Measurements from ENCODE around the gene ACACB.
"Not testable (repeated sequence)": the region's sequence is repeated elsewhere in the genome, so short reads cannot be mapped to it uniquely, and the experiment has no call there.

The ACACB gene

DNA sequence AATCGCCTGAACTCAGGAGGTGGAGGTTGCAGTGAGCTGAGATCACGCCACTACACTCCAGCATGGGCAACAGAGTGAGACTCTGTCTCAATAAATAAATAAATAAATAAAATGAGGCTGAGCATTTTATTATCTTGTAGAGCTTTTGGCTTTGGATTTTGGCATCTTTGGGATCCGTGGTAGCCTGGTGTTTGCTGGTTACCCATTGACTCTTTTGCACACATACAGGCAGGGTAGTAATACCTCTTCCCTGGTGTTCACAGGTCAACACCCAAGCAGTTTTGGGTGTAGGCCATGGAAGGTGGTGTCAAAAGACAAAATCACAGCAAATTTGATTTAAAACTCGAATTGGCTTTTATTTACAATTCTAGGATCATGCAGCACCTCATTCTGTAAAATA, 27.8 kb downstream of the ACACB start:
- DNase-seq, result no peak

DNA sequence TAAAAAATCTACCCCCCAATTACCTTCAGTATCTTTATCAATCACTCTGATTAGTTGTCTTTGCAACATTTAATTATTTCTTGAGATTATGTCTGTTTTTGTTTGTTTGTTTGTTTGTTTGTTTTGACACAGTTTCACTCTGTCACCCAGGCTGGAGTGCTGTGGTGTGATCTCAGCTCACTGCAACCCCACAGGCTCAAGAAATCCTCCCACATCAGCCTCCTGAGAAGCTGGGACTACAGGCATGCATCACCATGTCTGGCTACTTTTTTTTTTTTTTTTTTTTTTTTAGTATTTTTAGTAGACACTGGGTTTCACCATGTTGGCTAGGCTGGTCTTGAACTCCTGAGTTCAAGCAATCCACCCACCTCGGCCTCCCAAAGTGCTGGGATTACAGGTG, 30.7 kb downstream of the ACACB start:
- DNase-seq, result not testable (repeated sequence)

DNA sequence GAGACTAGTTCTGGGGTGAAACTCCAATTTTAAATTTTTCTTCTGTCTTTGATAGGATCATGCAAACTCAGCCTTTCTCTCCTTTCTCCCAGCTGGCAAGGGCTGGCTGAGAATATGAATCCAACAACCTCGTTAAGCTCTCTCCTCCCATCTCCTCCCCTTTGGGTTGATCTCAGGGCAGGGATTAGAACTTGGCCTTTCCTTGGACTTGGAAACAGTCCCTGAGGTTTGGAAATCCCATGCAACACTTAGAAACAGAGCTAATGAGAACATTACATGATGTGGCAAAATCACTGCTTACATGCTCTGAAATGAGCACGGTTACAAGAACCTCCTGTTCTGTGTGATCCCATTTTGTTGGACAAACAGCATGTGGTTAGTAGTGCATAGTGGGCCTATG, 31.6 kb downstream of the ACACB start:
- DNase-seq, result no peak

DNA sequence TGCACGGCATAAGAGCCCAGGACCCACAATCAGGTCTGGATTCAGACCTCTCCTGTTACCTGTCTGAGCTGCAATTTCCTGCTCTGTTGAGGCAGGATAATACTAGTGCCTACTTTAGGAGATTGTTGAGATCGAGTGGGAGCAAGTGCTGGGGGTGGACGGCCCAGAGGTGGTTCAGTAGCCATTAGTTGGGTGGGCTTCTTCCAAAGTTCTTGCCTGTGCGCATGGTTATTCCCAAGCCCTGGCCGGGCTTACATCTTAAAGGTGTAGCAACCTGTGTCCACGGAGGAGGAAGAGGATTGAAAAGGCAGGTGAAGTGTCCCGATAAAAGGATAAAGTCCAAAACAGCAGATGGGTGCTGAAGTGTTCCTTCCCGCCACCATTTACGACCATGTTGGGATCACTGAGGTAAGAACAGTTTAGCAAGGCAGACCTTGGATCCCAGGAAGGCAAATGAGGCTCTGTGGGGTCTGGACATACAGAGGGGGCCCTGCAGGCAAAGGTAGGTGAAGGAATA, 33.8 kb downstream of the ACACB start:
- no peak for DNase-seq

DNA sequence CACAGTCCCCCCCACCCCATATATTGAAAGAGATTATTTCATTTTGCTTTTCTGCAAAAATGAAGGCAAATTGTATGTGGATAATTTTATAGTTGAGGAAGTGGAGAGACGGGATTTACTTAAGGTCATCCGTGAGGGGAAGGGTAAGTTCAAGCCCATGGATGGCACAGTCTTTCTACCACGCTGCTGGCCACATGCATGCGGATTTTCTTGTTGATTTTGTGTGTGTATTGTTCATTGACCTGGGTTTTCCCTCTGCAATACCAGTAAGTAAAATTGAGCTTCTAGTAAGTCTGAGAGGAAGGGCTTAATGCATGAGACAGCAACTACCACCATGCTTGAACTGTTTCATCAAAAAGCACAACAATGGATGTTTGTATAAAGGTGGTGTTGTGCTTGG, 35.1 kb downstream of the ACACB start:
- DNase-seq, result no peak

DNA sequence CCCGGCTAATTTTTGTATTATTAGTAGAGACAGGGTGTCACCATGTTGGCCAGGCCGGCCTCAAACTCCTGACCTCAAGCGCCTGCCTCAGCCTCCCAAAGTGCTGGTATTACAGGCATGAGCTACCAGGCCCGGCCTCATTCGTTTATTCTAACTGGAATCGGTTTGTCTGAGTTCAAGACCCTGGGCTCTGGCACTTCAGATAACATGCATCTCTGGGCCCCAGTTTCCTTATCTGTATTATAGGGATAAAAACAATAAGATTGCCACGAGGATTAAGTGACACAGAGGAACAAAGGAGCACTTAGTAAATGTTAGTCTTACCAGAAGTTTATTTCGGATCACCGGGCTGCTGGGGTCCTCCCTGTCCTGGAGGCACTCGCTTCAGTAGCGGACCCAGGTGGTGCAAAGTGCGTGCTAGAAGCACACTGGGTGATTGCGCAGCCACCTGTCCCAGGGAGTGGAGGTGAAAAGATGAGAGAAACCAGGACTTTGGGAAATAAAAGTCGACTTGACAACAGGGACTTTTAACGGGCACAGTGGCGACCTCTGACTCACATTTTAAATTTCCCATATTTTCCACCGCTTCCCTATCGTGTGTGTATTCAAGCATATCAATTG, 37.5 kb downstream of the ACACB start:
- DNase-seq, result no peak

DNA sequence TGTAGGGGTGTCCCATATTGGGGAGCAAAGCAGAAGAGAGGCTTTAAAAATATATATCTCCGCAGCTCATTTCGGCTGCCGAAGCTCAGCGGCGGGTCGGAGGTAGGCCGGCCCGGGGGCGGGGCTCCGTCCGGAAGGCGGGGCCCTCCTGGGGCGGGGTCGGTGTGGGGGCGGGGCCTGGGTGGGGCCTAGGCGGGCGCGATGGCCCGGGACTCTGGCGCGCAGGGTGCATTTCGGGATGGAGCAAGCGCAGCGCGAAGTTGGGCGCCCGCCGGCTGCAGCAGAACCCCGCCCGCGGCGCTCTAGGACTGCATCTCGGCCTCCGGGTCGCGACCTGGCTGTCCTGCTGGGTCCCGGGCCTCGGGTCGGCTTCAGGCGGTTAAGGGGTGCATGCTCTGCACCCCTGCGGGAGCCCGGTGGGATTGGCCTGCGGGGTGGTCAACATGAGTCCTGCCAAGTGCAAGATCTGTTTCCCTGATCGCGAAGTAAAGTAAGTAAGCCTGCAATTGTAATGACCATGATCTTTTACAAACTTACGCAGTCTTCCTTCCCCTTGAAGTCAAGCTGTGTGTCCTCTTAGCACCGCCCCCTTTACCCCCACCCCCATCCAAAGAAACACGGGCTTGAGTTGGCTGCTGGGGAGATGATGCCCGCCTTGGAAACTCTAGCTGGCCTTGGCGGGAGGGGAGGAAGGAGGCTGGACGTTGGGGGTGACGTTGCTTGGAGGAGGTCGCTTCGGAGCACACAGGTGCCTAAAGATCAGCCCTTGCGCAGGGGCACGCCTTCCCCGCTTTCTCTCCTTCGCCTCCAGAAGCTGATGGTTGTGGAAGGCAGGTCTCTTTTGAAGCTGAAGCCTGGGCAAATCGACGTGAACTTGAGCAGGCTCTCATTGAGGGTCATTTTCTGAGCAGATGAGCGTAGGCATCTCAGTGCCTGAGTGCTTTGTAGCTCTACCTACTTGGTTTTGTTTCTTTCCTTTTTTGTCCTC, 38.4 kb downstream of the ACACB start:
- peak; percentile 88 for DNase-seq

DNA sequence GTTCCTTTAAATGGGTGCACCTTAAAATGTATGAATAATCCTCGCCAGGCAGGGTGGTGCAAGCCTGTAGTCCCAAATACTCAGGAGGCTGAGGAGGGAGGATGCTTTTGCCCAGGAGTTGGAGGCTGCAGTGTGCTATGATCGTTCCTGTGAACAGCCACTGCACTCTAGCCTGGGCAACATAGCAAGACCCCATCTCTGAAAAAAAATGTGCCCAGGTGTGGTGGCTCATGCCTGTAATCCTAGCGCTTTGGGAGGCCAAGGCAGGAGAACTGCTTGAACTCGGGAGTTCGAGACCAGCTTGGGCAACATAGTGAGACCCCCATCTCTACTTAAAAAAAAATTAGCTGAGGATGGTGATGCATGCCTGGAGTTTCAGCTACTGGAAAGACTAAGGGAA, 39.6 kb downstream of the ACACB start:
- DNase-seq, result no peak

DNA sequence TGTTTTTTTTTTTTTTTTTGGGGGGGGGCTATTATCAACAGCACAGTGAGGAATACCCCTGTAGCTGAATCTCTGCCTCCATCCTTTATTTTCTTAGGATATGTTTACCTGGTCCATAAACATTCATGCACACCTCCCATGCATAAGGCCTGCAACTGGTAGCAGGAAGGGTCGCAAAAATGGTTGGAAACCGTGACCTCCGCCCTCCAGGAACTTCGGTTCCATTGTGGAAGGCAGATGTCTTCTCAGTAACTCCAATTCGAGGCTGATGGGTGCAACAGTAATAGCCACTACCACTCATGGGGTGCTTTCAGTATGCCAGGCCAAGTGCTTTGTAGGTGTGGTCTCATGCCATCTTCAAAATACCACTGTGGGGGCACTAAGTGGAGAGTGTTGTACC, 40.2 kb downstream of the ACACB start:
- no peak for DNase-seq

DNA sequence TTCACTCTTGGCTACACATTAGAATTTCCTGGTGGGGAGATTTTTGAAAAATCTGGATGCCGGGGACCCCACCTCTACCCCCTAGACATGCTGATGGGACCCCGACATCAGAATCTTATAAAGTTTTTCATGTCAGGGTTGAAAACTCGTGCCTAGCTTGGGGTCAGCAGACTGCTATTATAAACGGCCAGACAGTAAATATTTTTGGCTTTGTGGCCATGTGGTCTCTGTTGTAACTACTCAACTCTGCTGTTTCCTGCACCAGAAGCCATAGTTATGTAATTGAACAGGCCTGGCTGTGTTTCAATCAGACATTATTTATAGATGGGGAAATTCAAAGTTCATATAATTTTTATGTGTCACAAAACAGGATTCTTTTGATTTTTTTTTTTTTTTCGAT, 41.6 kb downstream of the ACACB start:
- no peak for DNase-seq

DNA sequence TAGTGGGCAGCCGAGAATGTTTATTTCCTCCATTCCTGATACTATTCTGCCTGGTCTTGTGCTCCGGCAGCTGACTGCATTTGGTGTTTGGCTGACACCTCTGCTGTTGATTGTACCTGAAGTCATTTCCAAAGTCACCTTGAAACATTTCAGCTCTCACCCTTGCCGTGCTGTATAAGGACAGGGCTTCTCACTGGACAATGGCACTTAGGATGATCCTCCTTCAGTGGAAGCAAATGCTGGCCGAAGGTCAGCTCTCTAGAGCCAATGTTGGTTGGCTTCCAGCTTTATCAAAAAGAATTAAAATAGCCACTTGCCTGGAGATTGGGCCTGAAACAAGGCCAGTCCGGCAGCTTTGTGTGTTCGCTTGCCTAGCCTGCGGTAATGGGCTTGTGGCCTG, 44.0 kb downstream of the ACACB start:
- DNase-seq, result no peak

DNA sequence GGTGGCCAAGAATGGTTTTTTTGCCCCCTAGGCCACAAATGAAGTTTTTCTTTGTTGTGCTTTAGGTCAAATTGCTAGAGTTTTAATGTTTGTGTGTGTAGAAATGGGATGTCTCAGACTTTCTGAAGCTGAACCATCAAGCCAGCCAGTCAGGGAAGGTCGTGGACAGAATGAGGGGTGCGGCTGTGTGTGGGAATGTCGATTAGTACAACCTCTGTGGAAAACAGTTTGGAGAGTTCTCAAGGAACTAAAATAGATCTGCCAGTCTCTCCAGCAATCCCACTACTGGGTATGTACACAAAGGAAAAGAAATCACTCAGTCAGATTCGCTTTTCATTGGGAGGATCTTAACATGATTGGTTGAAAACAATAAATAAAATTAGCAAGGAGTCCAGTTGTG, 44.5 kb downstream of the ACACB start:
- no peak for DNase-seq

DNA sequence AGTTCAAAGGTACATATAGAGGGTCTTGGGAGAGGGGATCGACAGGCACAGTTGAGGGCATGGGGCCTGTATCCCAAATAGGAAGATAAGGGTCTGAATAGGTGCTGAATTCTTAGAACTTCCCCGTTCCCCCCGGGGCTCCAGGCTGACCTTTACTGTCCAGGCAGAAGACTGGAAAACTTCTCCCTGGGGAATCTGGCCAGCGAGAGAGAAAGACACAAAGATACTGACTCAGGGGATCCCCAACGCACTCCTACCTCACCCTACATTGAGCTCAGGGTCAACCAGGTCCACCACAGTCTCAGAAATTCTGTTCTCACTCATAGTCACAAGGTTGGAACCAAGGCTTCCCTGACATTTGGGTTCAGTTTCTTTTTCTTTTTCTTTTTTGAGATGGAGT, 46.2 kb downstream of the ACACB start:
- no peak for DNase-seq

DNA sequence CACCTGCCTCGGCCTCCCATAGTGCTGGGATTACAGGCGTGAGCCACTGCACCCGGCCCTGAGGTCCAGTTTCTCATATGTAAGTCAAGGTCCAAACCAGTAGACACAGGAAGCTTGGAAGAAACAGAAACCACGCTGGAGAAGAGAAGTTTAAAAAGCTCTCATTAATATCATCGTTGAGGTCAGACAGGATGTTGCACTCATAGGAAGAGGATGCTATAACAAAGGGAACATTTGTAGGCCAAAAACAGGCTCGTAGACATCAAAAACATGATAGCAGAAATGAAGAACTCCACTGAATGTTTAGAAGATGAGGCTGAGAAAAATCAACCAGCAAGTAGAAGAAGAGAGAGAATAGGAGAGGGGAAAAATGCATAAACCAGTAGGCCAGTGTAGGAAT, 46.8 kb downstream of the ACACB start:
- DNase-seq, result no peak

DNA sequence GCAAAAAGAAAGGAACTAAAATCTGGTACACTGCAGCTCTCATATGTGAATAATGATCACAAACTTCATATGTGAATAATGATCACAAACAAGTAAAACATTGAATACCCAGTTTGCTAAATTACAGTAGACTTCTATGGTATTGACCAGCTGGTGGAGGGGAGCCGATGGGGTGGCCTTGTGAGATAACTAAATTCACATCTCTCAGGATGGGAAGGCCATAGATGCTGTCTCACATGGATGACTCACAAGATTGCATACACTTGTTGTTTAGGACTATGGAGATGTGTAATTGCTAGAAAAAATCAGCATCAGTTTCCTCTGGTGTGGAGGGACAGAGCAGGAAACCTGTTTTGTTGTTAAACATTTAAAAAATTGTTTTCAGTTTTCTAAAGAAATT, 49.2 kb downstream of the ACACB start:
- no peak for DNase-seq

DNA sequence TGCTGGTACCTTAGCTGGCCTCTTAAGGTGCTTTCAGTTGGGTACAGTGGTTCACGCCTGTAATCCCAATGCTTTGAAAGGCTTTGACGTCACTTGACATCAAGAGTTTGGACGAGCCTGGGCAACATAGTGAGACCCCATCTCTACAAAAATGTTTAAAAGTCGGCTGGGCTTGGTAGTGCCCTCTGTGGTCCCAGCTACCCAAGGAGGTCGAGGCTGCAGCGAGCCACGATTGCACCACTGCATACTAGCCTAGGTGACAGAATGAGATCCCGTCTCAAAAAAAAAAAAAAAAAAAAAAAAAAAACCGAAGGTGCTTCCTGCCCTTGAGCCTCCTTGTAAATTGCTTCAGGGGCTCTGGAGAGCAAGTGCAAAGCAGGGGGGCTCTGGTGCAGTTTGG, 50.0 kb downstream of the ACACB start:
- no peak for DNase-seq

DNA sequence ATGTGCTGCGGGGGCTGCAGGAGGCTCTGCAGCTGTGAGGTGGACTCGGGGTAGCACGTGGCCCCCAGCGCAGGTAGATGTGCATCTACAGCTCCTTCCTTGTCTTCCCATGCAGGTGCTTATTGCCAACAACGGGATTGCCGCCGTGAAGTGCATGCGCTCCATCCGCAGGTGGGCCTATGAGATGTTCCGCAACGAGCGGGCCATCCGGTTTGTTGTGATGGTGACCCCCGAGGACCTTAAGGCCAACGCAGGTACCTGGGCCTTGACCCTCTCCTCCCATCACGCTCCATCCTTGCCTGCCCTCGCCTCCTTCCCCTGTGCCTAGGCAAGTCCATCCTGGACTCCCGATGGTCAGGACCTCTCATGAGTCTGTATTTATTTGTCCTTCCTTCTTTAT, 51.4 kb downstream of the ACACB start:
- DNase-seq, result no peak

DNA sequence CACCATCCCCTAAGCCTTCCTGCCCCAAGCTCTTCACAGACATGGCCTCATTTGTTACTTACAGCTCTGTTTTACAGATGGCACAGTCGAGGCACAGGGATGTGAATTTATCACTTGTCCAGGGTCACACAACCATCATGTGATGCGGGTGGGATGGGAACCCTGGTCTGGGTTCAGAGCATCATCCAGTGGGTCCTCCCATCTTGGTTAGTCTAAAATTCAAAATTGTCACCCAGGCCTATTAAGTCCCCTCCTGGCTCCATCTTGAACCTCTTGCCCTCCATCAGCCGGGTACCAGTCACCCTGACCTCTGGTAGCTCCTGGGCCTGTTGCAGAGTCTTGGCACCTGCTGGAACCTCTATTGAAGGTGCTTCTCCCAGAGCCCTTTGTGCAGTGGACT, 52.9 kb downstream of the ACACB start:
- no peak for DNase-seq

DNA sequence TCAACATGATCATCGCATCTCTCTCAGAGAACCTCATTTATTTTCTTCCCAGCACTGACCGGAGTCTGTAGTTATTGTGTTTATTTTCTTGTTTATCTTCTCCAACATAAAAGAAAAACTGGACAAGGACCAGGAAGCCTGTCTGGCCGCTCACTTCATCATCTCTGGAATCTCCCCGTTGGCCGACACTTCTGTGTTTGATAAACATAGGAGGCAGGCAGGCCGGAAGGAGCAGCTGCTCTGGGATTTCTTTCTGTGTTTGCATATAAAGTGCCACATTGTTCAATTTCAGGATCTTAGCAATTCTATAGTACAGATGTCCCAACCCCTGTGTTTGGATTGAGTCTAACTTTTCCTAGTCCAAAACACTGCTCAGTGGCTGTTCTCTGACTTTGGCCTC, 53.3 kb downstream of the ACACB start:
- DNase-seq, result no peak

DNA sequence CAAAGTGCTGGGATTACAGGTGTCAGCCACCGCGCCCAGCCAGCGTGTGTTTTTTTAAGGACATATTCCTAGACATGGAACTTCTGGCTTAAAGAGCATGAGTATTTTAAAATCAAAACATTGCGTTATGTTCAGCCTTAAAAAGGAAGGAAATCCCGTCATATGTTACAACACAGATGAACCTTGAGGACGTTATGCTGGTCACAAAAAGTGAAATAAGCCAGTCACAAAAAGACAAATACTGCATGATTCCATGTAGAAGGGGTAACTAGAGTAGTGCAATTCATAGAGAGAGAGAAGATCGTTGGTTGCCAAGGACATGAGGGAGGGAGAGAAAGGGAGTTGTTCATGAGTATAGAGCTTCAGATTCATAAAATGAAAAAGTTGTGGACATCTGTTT, 53.9 kb downstream of the ACACB start:
- no peak for DNase-seq

DNA sequence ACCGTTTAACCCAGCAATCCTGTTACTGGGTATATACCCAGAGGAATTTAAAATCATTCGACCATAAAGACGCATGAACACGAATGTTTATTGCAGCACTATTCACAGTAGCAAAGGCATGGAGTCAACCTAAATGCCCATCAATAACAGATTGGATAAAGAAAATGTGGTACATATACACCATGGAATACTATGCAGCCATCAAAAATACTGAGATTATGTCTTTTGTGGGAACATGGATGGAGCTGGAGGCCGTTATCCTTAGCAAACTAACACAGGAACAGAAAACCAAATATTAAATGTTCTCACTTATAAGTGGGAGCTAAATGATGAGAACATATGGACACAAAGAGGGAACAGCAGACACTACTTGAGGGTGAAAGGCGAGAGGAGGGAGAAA, 56.4 kb downstream of the ACACB start:
- DNase-seq, result not testable (repeated sequence)

DNA sequence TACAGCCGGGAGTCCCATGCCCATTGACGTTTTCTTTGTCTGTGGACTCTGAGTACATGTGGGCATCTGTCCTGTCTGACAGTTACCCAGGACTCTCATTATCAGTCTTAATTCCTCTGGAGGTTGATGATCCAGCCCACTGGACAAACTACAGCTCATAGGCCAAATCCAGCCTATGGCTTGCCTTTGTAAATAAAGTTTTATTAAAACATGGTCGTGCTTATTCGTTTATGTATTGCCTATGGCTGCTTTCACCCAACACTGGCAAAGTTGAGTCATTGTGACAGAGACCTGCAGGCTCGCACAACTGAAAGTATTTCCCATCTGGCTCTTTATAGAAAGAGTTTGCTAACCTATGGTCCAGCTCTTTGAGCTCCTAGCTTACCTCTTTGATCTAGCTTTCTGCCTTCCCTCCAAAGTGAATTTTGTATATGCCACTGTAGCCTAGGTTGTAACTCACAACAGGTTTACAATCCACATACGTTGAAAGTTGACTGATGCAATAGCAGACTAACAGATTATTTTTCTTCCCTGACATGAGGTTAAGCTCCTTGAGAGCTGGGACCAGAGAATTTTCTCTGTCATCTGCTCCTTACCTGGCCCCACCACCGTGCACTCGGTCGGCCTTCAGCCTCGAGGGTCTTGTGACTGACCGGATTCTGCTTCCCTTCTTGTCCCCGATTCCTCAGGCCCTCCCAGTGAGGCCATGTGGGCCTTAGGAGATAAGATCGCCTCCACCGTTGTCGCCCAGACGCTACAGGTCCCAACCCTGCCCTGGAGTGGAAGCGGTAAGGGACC, 57.3 kb downstream of the ACACB start:
- DNase-seq, result no peak

DNA sequence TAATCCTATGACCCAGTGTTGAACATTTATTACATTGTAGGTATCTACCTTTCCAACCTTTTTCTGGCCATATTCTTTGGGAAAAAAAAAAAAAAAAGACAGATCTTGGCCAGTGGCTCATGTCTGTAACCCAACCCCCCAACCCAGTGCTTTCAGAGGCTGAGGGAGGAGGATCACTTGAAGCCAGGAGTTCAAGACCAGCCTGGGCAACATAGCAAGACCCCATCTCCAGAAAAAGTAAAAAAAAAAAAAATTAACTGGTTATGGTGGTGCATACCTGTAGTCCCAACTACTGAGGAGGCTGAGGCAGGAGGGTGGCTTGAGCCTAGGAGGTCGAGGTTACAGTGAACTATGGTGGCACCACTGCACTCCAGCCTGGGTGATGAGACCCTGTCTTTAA, 58.1 kb downstream of the ACACB start:
- no peak for DNase-seq

All from right hindlimb (tissue), 1 donor.